Measurements from ENCODE around the gene FDX1. TPM values are rescaled to one million over a fixed set of nuclear protein-coding genes. Genes with fewer than 3 reads are reported as not detected.

Gene FDX1
- total RNA-seq, 1 experiment from 2014 or later = 9.9 TPM

GRCh38 chr11:110425751-110426545, 3.8 kb upstream of the FDX1 start:
- Mint-ChIP-seq H3K4me1 (peaks cover 15% of the 10 kb centered on the region), H3K27me3 (ENCODE audit: low read depth) (peaks cover 8% of the 10 kb centered on the region), H3K27ac (no peak overlapping the region), H3K4me3 (no peak overlapping the region), H3K36me3 (peaks cover 18% of the 10 kb centered on the region), H3K9me3 (peaks cover 24% of the 10 kb centered on the region)
- POLR2A ChIA-PET = no interaction called here
- TF ChIP-seq SMAD4 (CRISPR knock-in tag; IDR thresholded peaks at IDR 0.05) = no peak
- no peak for TF ChIP-seq TEAD1 (CRISPR knock-in tag; IDR thresholded peaks at IDR 0.05)
- TF ChIP-seq ELF4 (CRISPR knock-in tag; IDR thresholded peaks at IDR 0.05; ENCODE audit: low read depth) = no peak
- TF ChIP-seq ETV6 (CRISPR knock-in tag; IDR thresholded peaks at IDR 0.05) = no peak
- TF ChIP-seq ZNF396 (CRISPR knock-in tag; IDR thresholded peaks at IDR 0.05; ENCODE audit: borderline replicate concordance) = no peak
- no peak for TF ChIP-seq GTF2I (CRISPR knock-in tag; conservative IDR thresholded peaks at IDR 0.05)
- no peak for TF ChIP-seq ZNF138 (CRISPR knock-in tag; conservative IDR thresholded peaks at IDR 0.05)
- TF ChIP-seq NFATC4 (CRISPR knock-in tag; IDR thresholded peaks at IDR 0.05) = no peak
- TF ChIP-seq SOX15 (CRISPR knock-in tag; IDR thresholded peaks at IDR 0.05) = no peak
- TF ChIP-seq ESRRA (CRISPR knock-in tag; IDR thresholded peaks at IDR 0.05; ENCODE audit: borderline replicate concordance) = no peak
- no peak for TF ChIP-seq E2F5 (CRISPR knock-in tag; IDR thresholded peaks at IDR 0.05)
- TF ChIP-seq FOXK1 (CRISPR knock-in tag; IDR thresholded peaks at IDR 0.05) = no peak
- no peak for TF ChIP-seq ZNF121 (CRISPR knock-in tag; IDR thresholded peaks at IDR 0.05)
- no peak for TF ChIP-seq SP1 (CRISPR knock-in tag; conservative IDR thresholded peaks at IDR 0.05)
- TF ChIP-seq, protein P1, sequence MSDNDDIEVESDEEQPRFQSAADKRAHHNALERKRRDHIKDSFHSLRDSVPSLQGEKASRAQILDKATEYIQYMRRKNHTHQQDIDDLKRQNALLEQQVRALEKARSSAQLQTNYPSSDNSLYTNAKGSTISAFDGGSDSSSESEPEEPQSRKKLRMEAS (CRISPR knock-in tag; IDR thresholded peaks at IDR 0.05) = no peak
- TF ChIP-seq, protein P2, sequence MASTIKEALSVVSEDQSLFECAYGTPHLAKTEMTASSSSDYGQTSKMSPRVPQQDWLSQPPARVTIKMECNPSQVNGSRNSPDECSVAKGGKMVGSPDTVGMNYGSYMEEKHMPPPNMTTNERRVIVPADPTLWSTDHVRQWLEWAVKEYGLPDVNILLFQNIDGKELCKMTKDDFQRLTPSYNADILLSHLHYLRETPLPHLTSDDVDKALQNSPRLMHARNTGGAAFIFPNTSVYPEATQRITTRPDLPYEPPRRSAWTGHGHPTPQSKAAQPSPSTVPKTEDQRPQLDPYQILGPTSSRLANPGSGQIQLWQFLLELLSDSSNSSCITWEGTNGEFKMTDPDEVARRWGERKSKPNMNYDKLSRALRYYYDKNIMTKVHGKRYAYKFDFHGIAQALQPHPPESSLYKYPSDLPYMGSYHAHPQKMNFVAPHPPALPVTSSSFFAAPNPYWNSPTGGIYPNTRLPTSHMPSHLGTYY (CRISPR knock-in tag; IDR thresholded peaks at IDR 0.05) = no peak
- TF ChIP-seq NFYB (CRISPR knock-in tag; conservative IDR thresholded peaks at IDR 0.05; ENCODE audit: low read depth) = no peak
- no peak for TF ChIP-seq CREB1 (CRISPR knock-in tag; IDR thresholded peaks at IDR 0.05)
- CTCF ChIA-PET = no interaction called here
- ATAC-seq (no peak), DNase-seq (ENCODE audit: low spot score) (no peak)

DNA sequence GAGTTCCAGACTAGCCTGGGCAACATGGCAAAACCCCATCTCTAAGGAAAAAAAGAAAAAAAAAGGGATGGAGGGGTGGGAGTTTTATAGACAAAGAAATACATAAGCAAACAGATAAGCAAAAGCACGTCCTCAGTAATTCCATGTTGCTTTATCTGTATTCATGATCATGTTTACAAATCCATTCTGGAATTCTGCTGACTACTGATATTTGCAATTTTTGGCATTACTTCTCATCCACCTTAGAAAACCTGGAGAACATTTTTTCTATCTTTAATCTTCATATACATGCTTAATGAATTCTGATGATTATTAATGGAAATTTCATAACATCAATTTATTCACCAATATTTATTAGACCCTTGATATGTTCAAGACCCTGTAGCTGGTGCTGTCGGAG, 1.7 kb upstream of the FDX1 start:
- H3K9me3 Mint-ChIP-seq = peaks cover 5% of the 10 kb centered on the region
- ATAC-seq (no peak), DNase-seq (ENCODE audit: low spot score) (no peak)
- no peak overlapping the region for H3K4me3 Mint-ChIP-seq
- no peaks in the 10 kb centered on the region for H3K36me3 Mint-ChIP-seq
- H3K27ac Mint-ChIP-seq = no peak overlapping the region
- ChIA-PET CTCF (no interaction called here), POLR2A (no interaction called here)
- H3K27me3 Mint-ChIP-seq (ENCODE audit: low read depth) = peaks cover 8% of the 10 kb centered on the region
- peaks cover 33% of the 10 kb centered on the region for H3K4me1 Mint-ChIP-seq
- TF ChIP-seq ZNF425 (CRISPR knock-in tag; conservative IDR thresholded peaks at IDR 0.05) (no peak), JUN (CRISPR knock-in tag; IDR thresholded peaks at IDR 0.05) (no peak), RELA (CRISPR knock-in tag; IDR thresholded peaks at IDR 0.05; ENCODE audit: borderline replicate concordance) (no peak), ZNF281 (CRISPR knock-in tag; IDR thresholded peaks at IDR 0.05) (no peak)
- TF ChIP-seq, protein P3, sequence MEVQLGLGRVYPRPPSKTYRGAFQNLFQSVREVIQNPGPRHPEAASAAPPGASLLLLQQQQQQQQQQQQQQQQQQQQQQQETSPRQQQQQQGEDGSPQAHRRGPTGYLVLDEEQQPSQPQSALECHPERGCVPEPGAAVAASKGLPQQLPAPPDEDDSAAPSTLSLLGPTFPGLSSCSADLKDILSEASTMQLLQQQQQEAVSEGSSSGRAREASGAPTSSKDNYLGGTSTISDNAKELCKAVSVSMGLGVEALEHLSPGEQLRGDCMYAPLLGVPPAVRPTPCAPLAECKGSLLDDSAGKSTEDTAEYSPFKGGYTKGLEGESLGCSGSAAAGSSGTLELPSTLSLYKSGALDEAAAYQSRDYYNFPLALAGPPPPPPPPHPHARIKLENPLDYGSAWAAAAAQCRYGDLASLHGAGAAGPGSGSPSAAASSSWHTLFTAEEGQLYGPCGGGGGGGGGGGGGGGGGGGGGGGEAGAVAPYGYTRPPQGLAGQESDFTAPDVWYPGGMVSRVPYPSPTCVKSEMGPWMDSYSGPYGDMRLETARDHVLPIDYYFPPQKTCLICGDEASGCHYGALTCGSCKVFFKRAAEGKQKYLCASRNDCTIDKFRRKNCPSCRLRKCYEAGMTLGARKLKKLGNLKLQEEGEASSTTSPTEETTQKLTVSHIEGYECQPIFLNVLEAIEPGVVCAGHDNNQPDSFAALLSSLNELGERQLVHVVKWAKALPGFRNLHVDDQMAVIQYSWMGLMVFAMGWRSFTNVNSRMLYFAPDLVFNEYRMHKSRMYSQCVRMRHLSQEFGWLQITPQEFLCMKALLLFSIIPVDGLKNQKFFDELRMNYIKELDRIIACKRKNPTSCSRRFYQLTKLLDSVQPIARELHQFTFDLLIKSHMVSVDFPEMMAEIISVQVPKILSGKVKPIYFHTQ (CRISPR knock-in tag; IDR thresholded peaks at IDR 0.05) = no peak
- TF ChIP-seq, protein P4, sequence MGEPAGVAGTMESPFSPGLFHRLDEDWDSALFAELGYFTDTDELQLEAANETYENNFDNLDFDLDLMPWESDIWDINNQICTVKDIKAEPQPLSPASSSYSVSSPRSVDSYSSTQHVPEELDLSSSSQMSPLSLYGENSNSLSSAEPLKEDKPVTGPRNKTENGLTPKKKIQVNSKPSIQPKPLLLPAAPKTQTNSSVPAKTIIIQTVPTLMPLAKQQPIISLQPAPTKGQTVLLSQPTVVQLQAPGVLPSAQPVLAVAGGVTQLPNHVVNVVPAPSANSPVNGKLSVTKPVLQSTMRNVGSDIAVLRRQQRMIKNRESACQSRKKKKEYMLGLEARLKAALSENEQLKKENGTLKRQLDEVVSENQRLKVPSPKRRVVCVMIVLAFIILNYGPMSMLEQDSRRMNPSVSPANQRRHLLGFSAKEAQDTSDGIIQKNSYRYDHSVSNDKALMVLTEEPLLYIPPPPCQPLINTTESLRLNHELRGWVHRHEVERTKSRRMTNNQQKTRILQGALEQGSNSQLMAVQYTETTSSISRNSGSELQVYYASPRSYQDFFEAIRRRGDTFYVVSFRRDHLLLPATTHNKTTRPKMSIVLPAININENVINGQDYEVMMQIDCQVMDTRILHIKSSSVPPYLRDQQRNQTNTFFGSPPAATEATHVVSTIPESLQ (CRISPR knock-in tag; IDR thresholded peaks at IDR 0.05) = no peak

Measured in WTC11 (cell line).